NB4 (cell line): ENCODE measurements around the gene FAM120AOS.

Source experiments
- CTCF ChIP-seq: IDR thresholded peaks from one replicate; pipeline ENCODE4 v1.5.1; 2012; ENCODE audit warnings: low read depth, low read length
- MAX ChIP-seq: IDR thresholded peaks from 2 replicates; pipeline ENCODE4 v1.6.1; 2011; ENCODE audit warnings: low read depth, low read length
- MYC ChIP-seq: IDR thresholded peaks from 2 replicates; pipeline ENCODE4 v1.6.1; 2011; ENCODE audit warnings: low read depth, low read length
- POLR2A ChIP-seq: IDR thresholded peaks from 2 replicates; pipeline ENCODE4 v1.6.1; 2011; ENCODE audit warnings: mild to moderate bottlenecking; ENCODE audit not compliant: insufficient read length; ENCODE audit errors: extremely low read depth

- TF ChIP-seq CTCF (no peak), POLR2A (no peak), MYC (no peak), MAX (no peak)
Measured at GRCh38 chr9:93475108-93475507, 21.7 kb upstream of the FAM120AOS start.
